Measurements from ENCODE around the gene TNIK.
"Not testable (repeated sequence)": the region's sequence is repeated elsewhere in the genome, so short reads cannot be mapped to it uniquely, and the experiment has no call there.

DNA sequence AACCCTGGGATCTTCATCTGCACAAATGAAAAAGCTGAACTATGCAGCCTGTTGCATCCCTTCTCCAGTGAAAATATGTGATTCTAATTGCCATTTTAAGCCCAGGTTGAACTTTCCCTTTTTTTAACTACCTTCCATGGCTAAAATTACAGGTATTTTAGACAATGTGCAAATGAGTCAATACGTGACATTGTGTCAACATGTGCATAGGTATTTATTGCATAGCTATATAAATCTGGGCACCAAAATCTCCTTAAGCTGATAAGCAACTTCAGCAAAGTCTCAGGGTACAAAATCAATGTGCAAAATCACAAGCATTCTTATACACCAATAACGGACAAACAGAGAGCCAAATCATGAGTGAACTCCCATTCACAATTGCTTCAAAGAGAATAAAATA lies 37.4 kb downstream of the TNIK start:
- TF ChIP-seq EP300, POLR2A, POLR2AphosphoS5 (IDR thresholded peaks at IDR 0.05): not testable (repeated sequence)
- TF ChIP-seq, protein P1, sequence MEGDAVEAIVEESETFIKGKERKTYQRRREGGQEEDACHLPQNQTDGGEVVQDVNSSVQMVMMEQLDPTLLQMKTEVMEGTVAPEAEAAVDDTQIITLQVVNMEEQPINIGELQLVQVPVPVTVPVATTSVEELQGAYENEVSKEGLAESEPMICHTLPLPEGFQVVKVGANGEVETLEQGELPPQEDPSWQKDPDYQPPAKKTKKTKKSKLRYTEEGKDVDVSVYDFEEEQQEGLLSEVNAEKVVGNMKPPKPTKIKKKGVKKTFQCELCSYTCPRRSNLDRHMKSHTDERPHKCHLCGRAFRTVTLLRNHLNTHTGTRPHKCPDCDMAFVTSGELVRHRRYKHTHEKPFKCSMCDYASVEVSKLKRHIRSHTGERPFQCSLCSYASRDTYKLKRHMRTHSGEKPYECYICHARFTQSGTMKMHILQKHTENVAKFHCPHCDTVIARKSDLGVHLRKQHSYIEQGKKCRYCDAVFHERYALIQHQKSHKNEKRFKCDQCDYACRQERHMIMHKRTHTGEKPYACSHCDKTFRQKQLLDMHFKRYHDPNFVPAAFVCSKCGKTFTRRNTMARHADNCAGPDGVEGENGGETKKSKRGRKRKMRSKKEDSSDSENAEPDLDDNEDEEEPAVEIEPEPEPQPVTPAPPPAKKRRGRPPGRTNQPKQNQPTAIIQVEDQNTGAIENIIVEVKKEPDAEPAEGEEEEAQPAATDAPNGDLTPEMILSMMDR (IDR thresholded peaks at IDR 0.05) = not testable (repeated sequence)

Measured in upper lobe of left lung (tissue), 4 donors.